HEK293 (cell line): ENCODE results near the gene SDHAF1.

Source experiments
- GFI1B ChIP-seq: fragments of 450-650 bp; formaldehyde crosslinking; IDR thresholded peaks from 2 replicates; pipeline ENCODE4 v1.5.1; 2016; ENCODE audit warnings: missing biosample characterization, missing genetic modification characterization
- GLI2 ChIP-seq: fragments of 450-650 bp; formaldehyde crosslinking; IDR thresholded peaks from 2 replicates; pipeline ENCODE4; 2017; ENCODE audit warnings: missing biosample characterization, missing genetic modification characterization, low read depth, borderline replicate concordance
- GLI4 ChIP-seq: fragments of 450-650 bp; formaldehyde crosslinking; IDR thresholded peaks from 2 replicates; pipeline ENCODE4 v1.5.1; 2016; ENCODE audit warnings: missing biosample characterization, missing genetic modification characterization
- GLIS2 ChIP-seq: fragments of 450-650 bp; formaldehyde crosslinking; IDR thresholded peaks from 2 replicates; pipeline ENCODE4 v1.5.1; 2016; ENCODE audit warnings: missing biosample characterization, missing genetic modification characterization
- KLF8 ChIP-seq: fragments of 450-650 bp; formaldehyde crosslinking; IDR thresholded peaks from 2 replicates; pipeline ENCODE4 v1.5.1; 2016; ENCODE audit warnings: missing biosample characterization, missing genetic modification characterization
- REPIN1 ChIP-seq: fragments of 450-650 bp; formaldehyde crosslinking; IDR thresholded peaks from 2 replicates; pipeline ENCODE4 v1.5.1; 2017; ENCODE audit warnings: missing biosample characterization, missing genetic modification characterization, low read depth
- TCF7L2 ChIP-seq: IDR thresholded peaks from 2 replicates; pipeline ENCODE4 v1.6.1; 2011; ENCODE audit warnings: low read depth, mild to moderate bottlenecking, inconsistent platforms, low read length, moderate library complexity, borderline replicate concordance
- ZBTB21 ChIP-seq: fragments of 450-650 bp; formaldehyde crosslinking; IDR thresholded peaks from 2 replicates; pipeline ENCODE4 v1.5.1; 2017; ENCODE audit warnings: missing biosample characterization, missing genetic modification characterization
- ZFHX2 ChIP-seq: fragments of 450-650 bp; formaldehyde crosslinking; conservative IDR thresholded peaks from 2 replicates; pipeline ENCODE4 v1.5.1; 2016; ENCODE audit warnings: missing biosample characterization, missing genetic modification characterization
- ZIC2 ChIP-seq: fragments of 450-650 bp; formaldehyde crosslinking; IDR thresholded peaks from 2 replicates; pipeline ENCODE4 v1.5.1; 2016; ENCODE audit warnings: missing biosample characterization, missing genetic modification characterization
- ZNF121 ChIP-seq: fragments of 450-650 bp; formaldehyde crosslinking; IDR thresholded peaks from 2 replicates; pipeline ENCODE4 v1.5.1; 2016; ENCODE audit warnings: missing biosample characterization, missing genetic modification characterization
- ZNF132 ChIP-seq: fragments of 450-650 bp; formaldehyde crosslinking; IDR thresholded peaks from 2 replicates; pipeline ENCODE4 v1.5.1; 2017; ENCODE audit warnings: missing biosample characterization, missing genetic modification characterization, borderline replicate concordance
- ZNF175 ChIP-seq: fragments of 450-650 bp; formaldehyde crosslinking; IDR thresholded peaks from 2 replicates; pipeline ENCODE4 v1.5.1; 2016; ENCODE audit warnings: missing biosample characterization, missing genetic modification characterization
- ZNF202 ChIP-seq: fragments of 450-650 bp; formaldehyde crosslinking; IDR thresholded peaks from 2 replicates; pipeline ENCODE4 v1.5.1; 2016; ENCODE audit warnings: missing biosample characterization, missing genetic modification characterization, borderline replicate concordance
- ZNF248 ChIP-seq: fragments of 450-650 bp; formaldehyde crosslinking; IDR thresholded peaks from 2 replicates; pipeline ENCODE4 v1.5.1; 2017; ENCODE audit warnings: missing biosample characterization, missing genetic modification characterization
- ZNF302 ChIP-seq: fragments of 450-650 bp; formaldehyde crosslinking; IDR thresholded peaks from 2 replicates; pipeline ENCODE4 v1.5.1; 2016; ENCODE audit warnings: missing biosample characterization, missing genetic modification characterization, low read depth
- ZNF335 ChIP-seq: fragments of 450-650 bp; formaldehyde crosslinking; conservative IDR thresholded peaks from 2 replicates; pipeline ENCODE4 v1.5.1; 2016; ENCODE audit warnings: missing biosample characterization, missing genetic modification characterization
- ZNF394 ChIP-seq: fragments of 450-650 bp; formaldehyde crosslinking; IDR thresholded peaks from 2 replicates; pipeline ENCODE4 v1.5.1; 2016; ENCODE audit warnings: missing biosample characterization, missing genetic modification characterization, mild to moderate bottlenecking, moderate library complexity, borderline replicate concordance
- ZNF423 ChIP-seq: fragments of 450-650 bp; formaldehyde crosslinking; IDR thresholded peaks from 2 replicates; pipeline ENCODE4 v1.5.1; 2016; ENCODE audit warnings: missing biosample characterization, missing genetic modification characterization
- ZNF48 ChIP-seq: fragments of 450-650 bp; formaldehyde crosslinking; IDR thresholded peaks from 2 replicates; pipeline ENCODE4 v1.5.1; 2016; ENCODE audit warnings: missing biosample characterization, missing genetic modification characterization
- ZNF510 ChIP-seq: fragments of 450-650 bp; formaldehyde crosslinking; IDR thresholded peaks from 2 replicates; pipeline ENCODE4 v1.5.1; 2018; ENCODE audit warnings: mild to moderate bottlenecking, missing genetic modification characterization, missing biosample characterization; ENCODE audit not compliant: insufficient replicate concordance
- ZNF549 ChIP-seq: fragments of 450-650 bp; IDR thresholded peaks from 2 replicates; pipeline ENCODE4 v1.5.1; 2018; ENCODE audit warnings: missing biosample characterization, missing genetic modification characterization, mild to moderate bottlenecking, inconsistent platforms, moderate library complexity
- ZNF558 ChIP-seq: fragments of 450-650 bp; formaldehyde crosslinking; IDR thresholded peaks from 2 replicates; pipeline ENCODE4 v1.5.1; 2016; ENCODE audit warnings: missing biosample characterization, missing genetic modification characterization
- ZNF621 ChIP-seq: fragments of 450-650 bp; formaldehyde crosslinking; IDR thresholded peaks from 2 replicates; pipeline ENCODE4 v1.5.1; 2017; ENCODE audit warnings: missing biosample characterization, missing genetic modification characterization
- ZNF624 ChIP-seq: fragments of 450-650 bp; formaldehyde crosslinking; IDR thresholded peaks from 2 replicates; pipeline ENCODE4 v1.5.1; 2017; ENCODE audit warnings: missing biosample characterization, missing genetic modification characterization
- ZNF76 ChIP-seq: fragments of 450-650 bp; formaldehyde crosslinking; IDR thresholded peaks from 2 replicates; pipeline ENCODE4; 2016; ENCODE audit warnings: low read depth, missing biosample characterization, missing genetic modification characterization, borderline replicate concordance
- ZNF830 ChIP-seq: fragments of 450-650 bp; IDR thresholded peaks from 2 replicates; pipeline ENCODE4 v1.5.0; 2018; ENCODE audit warnings: missing biosample characterization, missing genetic modification characterization, low read depth, mild to moderate bottlenecking, moderate library complexity
- TF ChIP-seq, protein P1 (sequence below): fragments of 450-650 bp; formaldehyde crosslinking; IDR thresholded peaks from 2 replicates; pipeline ENCODE4 v1.5.1; 2016; ENCODE audit warnings: missing biosample characterization, missing genetic modification characterization
- TF ChIP-seq, protein P2 (sequence below): fragments of 450-650 bp; formaldehyde crosslinking; IDR thresholded peaks from 2 replicates; pipeline ENCODE4 v1.5.1; 2016; ENCODE audit warnings: missing biosample characterization, missing genetic modification characterization
- TF ChIP-seq, protein P3 (sequence below): fragments of 450-650 bp; formaldehyde crosslinking; IDR thresholded peaks from 2 replicates; pipeline ENCODE4 v1.5.1; 2017; ENCODE audit warnings: missing biosample characterization, missing genetic modification characterization
- TF ChIP-seq, protein P4 (sequence below): fragments of 450-650 bp; formaldehyde crosslinking; IDR thresholded peaks from 2 replicates; pipeline ENCODE4 v1.5.1; 2016; ENCODE audit warnings: missing biosample characterization, missing genetic modification characterization

Gene SDHAF1

DNA sequence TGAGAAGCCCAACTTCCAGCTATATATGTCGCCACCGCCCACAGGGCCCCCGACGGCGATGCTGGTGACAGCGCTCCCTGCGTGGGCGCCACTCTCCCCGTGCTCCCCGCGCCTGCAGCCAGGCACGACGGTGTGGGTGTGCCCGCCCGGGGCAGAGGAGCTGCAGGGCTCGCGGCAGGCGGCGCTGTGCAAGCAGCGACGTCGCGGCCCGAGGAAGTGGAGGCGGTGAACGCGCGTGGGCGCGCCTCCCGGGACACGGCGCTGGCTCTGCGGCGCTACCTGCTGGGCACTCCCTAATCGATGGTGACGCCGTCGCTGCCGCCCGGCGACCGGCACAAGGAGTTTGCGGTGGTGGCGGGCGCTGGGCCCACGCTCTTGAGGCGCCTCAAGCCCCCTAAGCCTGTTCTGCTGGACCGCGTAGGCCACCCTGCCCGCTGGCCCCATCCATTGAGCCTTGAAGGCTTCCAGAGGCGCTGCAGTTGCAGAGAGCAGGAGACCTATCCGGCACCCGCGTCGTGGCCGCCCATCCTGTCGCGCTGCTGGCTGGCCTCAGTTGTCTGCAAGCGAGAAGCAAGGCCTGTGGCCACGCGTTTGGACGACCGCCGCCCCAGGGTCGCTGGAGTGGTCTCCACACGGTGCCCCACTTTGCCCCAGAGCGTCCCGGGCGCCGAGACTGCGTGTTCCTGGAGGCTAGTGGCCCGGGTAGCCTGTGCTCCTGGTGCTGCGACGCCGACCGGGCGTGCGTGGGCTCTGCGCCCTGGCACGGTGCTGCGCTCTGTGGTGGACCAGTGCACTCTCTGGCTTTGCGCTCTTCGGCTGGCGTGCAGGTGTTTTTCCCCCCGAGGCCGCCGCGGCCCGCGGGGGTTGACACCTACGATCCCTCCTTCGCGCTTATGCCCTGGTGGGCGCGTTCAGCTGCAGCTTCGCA lies 35.7 kb upstream of the SDHAF1 start (continued):
- TF ChIP-seq, protein P1, sequence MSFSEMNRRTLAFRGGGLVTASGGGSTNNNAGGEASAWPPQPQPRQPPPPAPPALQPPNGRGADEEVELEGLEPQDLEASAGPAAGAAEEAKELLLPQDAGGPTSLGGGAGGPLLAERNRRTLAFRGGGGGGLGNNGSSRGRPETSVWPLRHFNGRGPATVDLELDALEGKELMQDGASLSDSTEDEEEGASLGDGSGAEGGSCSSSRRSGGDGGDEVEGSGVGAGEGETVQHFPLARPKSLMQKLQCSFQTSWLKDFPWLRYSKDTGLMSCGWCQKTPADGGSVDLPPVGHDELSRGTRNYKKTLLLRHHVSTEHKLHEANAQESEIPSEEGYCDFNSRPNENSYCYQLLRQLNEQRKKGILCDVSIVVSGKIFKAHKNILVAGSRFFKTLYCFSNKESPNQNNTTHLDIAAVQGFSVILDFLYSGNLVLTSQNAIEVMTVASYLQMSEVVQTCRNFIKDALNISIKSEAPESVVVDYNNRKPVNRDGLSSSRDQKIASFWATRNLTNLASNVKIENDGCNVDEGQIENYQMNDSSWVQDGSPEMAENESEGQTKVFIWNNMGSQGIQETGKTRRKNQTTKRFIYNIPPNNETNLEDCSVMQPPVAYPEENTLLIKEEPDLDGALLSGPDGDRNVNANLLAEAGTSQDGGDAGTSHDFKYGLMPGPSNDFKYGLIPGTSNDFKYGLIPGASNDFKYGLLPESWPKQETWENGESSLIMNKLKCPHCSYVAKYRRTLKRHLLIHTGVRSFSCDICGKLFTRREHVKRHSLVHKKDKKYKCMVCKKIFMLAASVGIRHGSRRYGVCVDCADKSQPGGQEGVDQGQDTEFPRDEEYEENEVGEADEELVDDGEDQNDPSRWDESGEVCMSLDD (tag by site-specific recombination), result no peak
- TF ChIP-seq ZNF510 (tag by site-specific recombination), result no peak
- TF ChIP-seq ZNF423, result 0 out of 2 replicates have a peak, but pooled peaks have one; percentile 12
- TF ChIP-seq ZNF132 (tag by site-specific recombination), result no peak
- no peak for TF ChIP-seq ZNF248 (tag by site-specific recombination)
- TF ChIP-seq ZNF624 (tag by site-specific recombination), result no peak
- no peak for TF ChIP-seq ZNF121
- no peak for TF ChIP-seq ZNF175
- no peak for TF ChIP-seq TCF7L2
- no peak for TF ChIP-seq ZNF830 (tag by site-specific recombination)
- no peak for TF ChIP-seq GLI2 (tag by site-specific recombination)
- peak; percentile 19; the same call in 1 of the 2 replicates for TF ChIP-seq GLIS2 (tag by site-specific recombination)
- no peak for TF ChIP-seq ZNF48 (tag by site-specific recombination)
- TF ChIP-seq ZNF394 (tag by site-specific recombination), result no peak
- no peak for TF ChIP-seq KLF8
- no peak for TF ChIP-seq REPIN1 (tag by site-specific recombination)
- no peak for TF ChIP-seq GFI1B (tag by site-specific recombination)
- TF ChIP-seq ZFHX2 (tag by site-specific recombination), result peak; percentile 100
- TF ChIP-seq ZBTB21, result no peak
- no peak for TF ChIP-seq ZNF202 (tag by site-specific recombination)
- no peak for TF ChIP-seq ZNF302 (tag by site-specific recombination)
- TF ChIP-seq ZNF335 (tag by site-specific recombination), result no peak
- TF ChIP-seq ZIC2 (tag by site-specific recombination), result peak; percentile 90
- TF ChIP-seq GLI4 (tag by site-specific recombination), result no peak
- TF ChIP-seq, protein P2, sequence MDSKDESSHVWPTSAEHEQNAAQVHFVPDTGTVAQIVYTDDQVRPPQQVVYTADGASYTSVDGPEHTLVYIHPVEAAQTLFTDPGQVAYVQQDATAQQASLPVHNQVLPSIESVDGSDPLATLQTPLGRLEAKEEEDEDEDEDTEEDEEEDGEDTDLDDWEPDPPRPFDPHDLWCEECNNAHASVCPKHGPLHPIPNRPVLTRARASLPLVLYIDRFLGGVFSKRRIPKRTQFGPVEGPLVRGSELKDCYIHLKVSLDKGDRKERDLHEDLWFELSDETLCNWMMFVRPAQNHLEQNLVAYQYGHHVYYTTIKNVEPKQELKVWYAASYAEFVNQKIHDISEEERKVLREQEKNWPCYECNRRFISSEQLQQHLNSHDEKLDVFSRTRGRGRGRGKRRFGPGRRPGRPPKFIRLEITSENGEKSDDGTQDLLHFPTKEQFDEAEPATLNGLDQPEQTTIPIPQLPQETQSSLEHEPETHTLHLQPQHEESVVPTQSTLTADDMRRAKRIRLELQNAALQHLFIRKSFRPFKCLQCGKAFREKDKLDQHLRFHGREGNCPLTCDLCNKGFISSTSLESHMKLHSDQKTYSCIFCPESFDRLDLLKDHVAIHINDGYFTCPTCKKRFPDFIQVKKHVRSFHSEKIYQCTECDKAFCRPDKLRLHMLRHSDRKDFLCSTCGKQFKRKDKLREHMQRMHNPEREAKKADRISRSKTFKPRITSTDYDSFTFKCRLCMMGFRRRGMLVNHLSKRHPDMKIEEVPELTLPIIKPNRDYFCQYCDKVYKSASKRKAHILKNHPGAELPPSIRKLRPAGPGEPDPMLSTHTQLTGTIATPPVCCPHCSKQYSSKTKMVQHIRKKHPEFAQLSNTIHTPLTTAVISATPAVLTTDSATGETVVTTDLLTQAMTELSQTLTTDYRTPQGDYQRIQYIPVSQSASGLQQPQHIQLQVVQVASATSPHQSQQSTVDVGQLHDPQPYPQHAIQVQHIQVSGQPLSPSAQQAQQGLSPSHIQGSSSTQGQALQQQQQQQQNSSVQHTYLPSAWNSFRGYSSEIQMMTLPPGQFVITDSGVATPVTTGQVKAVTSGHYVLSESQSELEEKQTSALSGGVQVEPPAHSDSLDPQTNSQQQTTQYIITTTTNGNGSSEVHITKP (tag by site-specific recombination), result no peak
- no peak for TF ChIP-seq ZNF76 (tag by site-specific recombination)
- TF ChIP-seq, protein P3, sequence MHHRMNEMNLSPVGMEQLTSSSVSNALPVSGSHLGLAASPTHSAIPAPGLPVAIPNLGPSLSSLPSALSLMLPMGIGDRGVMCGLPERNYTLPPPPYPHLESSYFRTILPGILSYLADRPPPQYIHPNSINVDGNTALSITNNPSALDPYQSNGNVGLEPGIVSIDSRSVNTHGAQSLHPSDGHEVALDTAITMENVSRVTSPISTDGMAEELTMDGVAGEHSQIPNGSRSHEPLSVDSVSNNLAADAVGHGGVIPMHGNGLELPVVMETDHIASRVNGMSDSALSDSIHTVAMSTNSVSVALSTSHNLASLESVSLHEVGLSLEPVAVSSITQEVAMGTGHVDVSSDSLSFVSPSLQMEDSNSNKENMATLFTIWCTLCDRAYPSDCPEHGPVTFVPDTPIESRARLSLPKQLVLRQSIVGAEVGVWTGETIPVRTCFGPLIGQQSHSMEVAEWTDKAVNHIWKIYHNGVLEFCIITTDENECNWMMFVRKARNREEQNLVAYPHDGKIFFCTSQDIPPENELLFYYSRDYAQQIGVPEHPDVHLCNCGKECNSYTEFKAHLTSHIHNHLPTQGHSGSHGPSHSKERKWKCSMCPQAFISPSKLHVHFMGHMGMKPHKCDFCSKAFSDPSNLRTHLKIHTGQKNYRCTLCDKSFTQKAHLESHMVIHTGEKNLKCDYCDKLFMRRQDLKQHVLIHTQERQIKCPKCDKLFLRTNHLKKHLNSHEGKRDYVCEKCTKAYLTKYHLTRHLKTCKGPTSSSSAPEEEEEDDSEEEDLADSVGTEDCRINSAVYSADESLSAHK (tag by site-specific recombination), result no peak
- no peak for TF ChIP-seq ZNF621 (tag by site-specific recombination)
- TF ChIP-seq, protein P4, sequence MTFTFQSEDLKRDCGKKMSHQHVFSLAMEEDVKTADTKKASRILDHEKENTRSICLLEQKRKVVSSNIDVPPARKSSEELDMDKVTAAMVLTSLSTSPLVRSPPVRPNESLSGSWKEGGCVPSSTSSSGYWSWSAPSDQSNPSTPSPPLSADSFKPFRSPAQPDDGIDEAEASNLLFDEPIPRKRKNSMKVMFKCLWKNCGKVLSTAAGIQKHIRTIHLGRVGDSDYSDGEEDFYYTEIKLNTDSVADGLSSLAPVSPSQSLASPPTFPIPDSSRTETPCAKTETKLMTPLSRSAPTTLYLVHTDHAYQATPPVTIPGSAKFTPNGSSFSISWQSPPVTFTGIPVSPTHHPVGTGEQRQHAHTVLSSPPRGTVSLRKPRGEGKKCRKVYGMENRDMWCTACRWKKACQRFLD (tag by site-specific recombination), result no peak
- no peak for TF ChIP-seq ZNF549 (tag by site-specific recombination)
- no peak for TF ChIP-seq ZNF558
